Aorta (tissue), 5 donors: ENCODE results near the gene THSD7B. TPM values are rescaled to one million over a fixed set of nuclear protein-coding genes. Genes with fewer than 3 reads are reported as not detected.

Source experiments
- ATAC-seq: fragments of 200-7000 bp; cut with Tn5 transposase; one replicate; pipeline ENCODE4 v1.9.1; 2022; ENCODE audit warnings: moderate library complexity; ENCODE audit not compliant: low FRiP score
- DNase-seq, 2 donors: peaks; one replicate each; pipeline ENCODE4 v3.0.0-alpha.2; 2020
- H3K27ac ChIP-seq, 2 donors: one replicate each; pipeline ENCODE4 v1.5.1; 2013; ENCODE audit warnings: low read length in 2 of 2, mild to moderate bottlenecking in 2 of 2, moderate library complexity in 2 of 2, control low read depth in 1 of 2, inconsistent platforms in 1 of 2, low read depth in 1 of 2
- H3K27me3 ChIP-seq, 2 donors: one replicate each; pipeline ENCODE4 v1.6.1; 2013; ENCODE audit warnings: control low read depth in 1 of 2, low read length in 1 of 2, mild to moderate bottlenecking in 1 of 2, moderate library complexity in 1 of 2; ENCODE audit not compliant: insufficient read depth in 2 of 2, control insufficient read depth in 1 of 2
- H3K36me3 ChIP-seq, 2 donors: one replicate each; pipeline ENCODE4 v1.6.1; 2013; ENCODE audit warnings: control low read depth in 1 of 2, low read length in 1 of 2, mild to moderate bottlenecking in 1 of 2; ENCODE audit not compliant: insufficient read depth in 2 of 2, control insufficient read depth in 1 of 2
- H3K4me1 ChIP-seq, 2 donors: one replicate each; pipeline ENCODE4 v1.6.1; 2013; ENCODE audit warnings: low read length in 2 of 2, control low read depth in 1 of 2, mild to moderate bottlenecking in 1 of 2, moderate library complexity in 1 of 2; ENCODE audit not compliant: insufficient read depth in 2 of 2, control insufficient read depth in 1 of 2
- H3K4me3 ChIP-seq, 2 donors: one replicate each; pipeline ENCODE4 v1.5.1; 2013; ENCODE audit warnings: low read length in 2 of 2, control low read depth in 1 of 2, mild to moderate bottlenecking in 1 of 2
- H3K9me3 ChIP-seq: one replicate; pipeline ENCODE4 v1.6.1; 2013; ENCODE audit warnings: mild to moderate bottlenecking, low read length; ENCODE audit not compliant: control insufficient read depth
- WGBS, 2 donors: extraction: QIAGEN DNeasy Blood & Tissue Kit; methylation state at CpG; one replicate each; pipeline ENCODE4 v1.1.7; 2013; 5-methylcytosine and 5-hydroxymethylcytosine counted together
- intact Hi-C, 2 donors: fragments of 100-400 bp; cut with DNase I; formaldehyde crosslinking; loops; one replicate each; pipeline versions ENCODE4 v1.14.2 to v1.15.0; 2022
- polyA plus RNA-seq, 2 donors: library from polyadenylated mRNA; stranded (reverse); fragments of 200-250 nt; gene quantifications; one replicate each; pipeline ENCODE4 v1.2.3, GENCODE V29; 2013
- total RNA-seq, 2 donors: library from RNA; stranded (reverse); fragmentation: NEBNext Ultra II Directional; extraction: Animal tissue kit (Norgen Biotek cat#: 25700); gene quantifications; one replicate each; pipeline ENCODE4 v1.2.1, GENCODE V29; 2021
- donor health status: healthy with polysubstance abuse.
- donor health status: Bipolar disorder and iron deficiency.
- donor health status: DM: no; HTN: no; CAD: no.
- donor health status: DM: no; HTN: no; CAD: no.
- donor health status: DM: yes; HTN: yes; CAD: no.

THSD7B gene
- total and polyA plus RNA-seq, 4 donors, result 0.25 to 5.1 (median 1.8) TPM

GRCh38 chr2:137724912-137725311 is 959.6 kb downstream of the THSD7B start:
- no peaks in the 10 kb centered on the region for H3K4me1 ChIP-seq
- H3K9me3 ChIP-seq, result no peaks in the 10 kb centered on the region
- H3K27ac ChIP-seq, result no peak overlapping the region
- no peaks in the 10 kb centered on the region for H3K27me3 ChIP-seq
- no peaks in the 10 kb centered on the region for H3K36me3 ChIP-seq
- 66 to 84% methylated on average over 2 of the region's 2 CpGs for WGBS, 2 donors
- intact Hi-C loops, result no loop called here
- no peak for ATAC-seq
- DNase-seq, result no peak
- no peak overlapping the region for H3K4me3 ChIP-seq
